Measurements from ENCODE around the gene CADPS. TPM values are rescaled to one million over a fixed set of nuclear protein-coding genes. Genes with fewer than 3 reads are reported as not detected.

CADPS gene
- total RNA-seq, 4 donors from 2014 or later: 0.31 to 14.4 (median 5.2) TPM

GRCh38 chr3:62446337-62446940 lies 428.8 kb downstream of the CADPS start:
- Histone ChIP-seq H3K4me3 (no peak overlapping the region), H3K36me3 (no peaks in the 10 kb centered on the region), H3K9me3 (no peaks in the 10 kb centered on the region), H3K4me1 (no peaks in the 10 kb centered on the region), H3K27ac (no peak overlapping the region), H3K27me3 (peaks cover 6% of the 10 kb centered on the region)
- ATAC-seq: no peak
- WGBS, 2 donors (ENCODE audit: low coverage in 1 of 2): 65 to 87% methylated on average over 3 to 5 of the region's 5 CpGs
- no peak for TF ChIP-seq EP300 (IDR thresholded peaks at IDR 0.05)
- TF ChIP-seq CTCF (IDR thresholded peaks at IDR 0.05): no peak
- no peak for TF ChIP-seq POLR2A (IDR thresholded peaks at IDR 0.05)
- no peak for TF ChIP-seq POLR2AphosphoS5 (IDR thresholded peaks at IDR 0.05)

GRCh38 chr3:62445275-62445674 lies 429.9 kb downstream of the CADPS start:
- Histone ChIP-seq H3K4me3 (no peak overlapping the region), H3K27me3 (peaks cover 3% of the 10 kb centered on the region), H3K4me1 (no peaks in the 10 kb centered on the region), H3K9me3 (no peaks in the 10 kb centered on the region), H3K36me3 (no peaks in the 10 kb centered on the region), H3K27ac (no peak overlapping the region)
- WGBS, 2 donors (ENCODE audit: low coverage in 1 of 2): 0% methylated on average over 1 of the region's 1 CpG
- no peak for ATAC-seq
- TF ChIP-seq EP300 (IDR thresholded peaks at IDR 0.05): no peak
- no peak for TF ChIP-seq CTCF (IDR thresholded peaks at IDR 0.05)
- TF ChIP-seq POLR2AphosphoS5 (IDR thresholded peaks at IDR 0.05): no peak
- TF ChIP-seq POLR2A (IDR thresholded peaks at IDR 0.05): no peak

- Histone ChIP-seq H3K27ac (no peak overlapping the region), H3K4me3 (no peak overlapping the region), H3K27me3 (no peaks in the 10 kb centered on the region), H3K4me1 (no peaks in the 10 kb centered on the region), H3K36me3 (no peaks in the 10 kb centered on the region), H3K9me3 (no peaks in the 10 kb centered on the region)
- no peak for TF ChIP-seq POLR2A (IDR thresholded peaks at IDR 0.05)
- TF ChIP-seq POLR2AphosphoS5 (IDR thresholded peaks at IDR 0.05): no peak
- no peak for TF ChIP-seq CTCF (IDR thresholded peaks at IDR 0.05)
- no peak for TF ChIP-seq EP300 (IDR thresholded peaks at IDR 0.05)
- ATAC-seq: no peak
Measured at GRCh38 chr3:62439978-62440377, 435.2 kb downstream of the CADPS start.

- no peak for ATAC-seq
- 42 to 47% methylated on average over 4 to 5 of the region's 5 CpGs for WGBS, 2 donors (ENCODE audit: low coverage in 1 of 2)
- TF ChIP-seq POLR2AphosphoS5 (IDR thresholded peaks at IDR 0.05) (no peak), CTCF (IDR thresholded peaks at IDR 0.05) (no peak)
Measured at GRCh38 chr3:62439176-62439813, 435.9 kb downstream of the CADPS start.

GRCh38 chr3:62436785-62437184 lies 438.4 kb downstream of the CADPS start:
- Histone ChIP-seq H3K27me3 (no peaks in the 10 kb centered on the region), H3K4me1 (no peaks in the 10 kb centered on the region), H3K9me3 (no peaks in the 10 kb centered on the region), H3K4me3 (no peak overlapping the region), H3K27ac (no peak overlapping the region), H3K36me3 (no peaks in the 10 kb centered on the region)
- no peak for TF ChIP-seq CTCF (IDR thresholded peaks at IDR 0.05)
- TF ChIP-seq EP300 (IDR thresholded peaks at IDR 0.05): no peak
- TF ChIP-seq POLR2AphosphoS5 (IDR thresholded peaks at IDR 0.05): no peak
- TF ChIP-seq POLR2A (IDR thresholded peaks at IDR 0.05): no peak
- 67 to 86% methylated on average over 4 to 7 of the region's 7 CpGs for WGBS, 2 donors (ENCODE audit: low coverage in 1 of 2)
- ATAC-seq: no peak

More at GRCh38 chr3:62439176-62439813, 435.9 kb downstream of the CADPS start:
- no peaks in the 10 kb centered on the region for H3K9me3 ChIP-seq
- no peaks in the 10 kb centered on the region for H3K36me3 ChIP-seq
- no peak overlapping the region for H3K4me3 ChIP-seq
- no peak overlapping the region for H3K27ac ChIP-seq
- H3K27me3 ChIP-seq: no peaks in the 10 kb centered on the region
- H3K4me1 ChIP-seq: no peaks in the 10 kb centered on the region
